ENCODE data around the gene GBX2.

DNA sequence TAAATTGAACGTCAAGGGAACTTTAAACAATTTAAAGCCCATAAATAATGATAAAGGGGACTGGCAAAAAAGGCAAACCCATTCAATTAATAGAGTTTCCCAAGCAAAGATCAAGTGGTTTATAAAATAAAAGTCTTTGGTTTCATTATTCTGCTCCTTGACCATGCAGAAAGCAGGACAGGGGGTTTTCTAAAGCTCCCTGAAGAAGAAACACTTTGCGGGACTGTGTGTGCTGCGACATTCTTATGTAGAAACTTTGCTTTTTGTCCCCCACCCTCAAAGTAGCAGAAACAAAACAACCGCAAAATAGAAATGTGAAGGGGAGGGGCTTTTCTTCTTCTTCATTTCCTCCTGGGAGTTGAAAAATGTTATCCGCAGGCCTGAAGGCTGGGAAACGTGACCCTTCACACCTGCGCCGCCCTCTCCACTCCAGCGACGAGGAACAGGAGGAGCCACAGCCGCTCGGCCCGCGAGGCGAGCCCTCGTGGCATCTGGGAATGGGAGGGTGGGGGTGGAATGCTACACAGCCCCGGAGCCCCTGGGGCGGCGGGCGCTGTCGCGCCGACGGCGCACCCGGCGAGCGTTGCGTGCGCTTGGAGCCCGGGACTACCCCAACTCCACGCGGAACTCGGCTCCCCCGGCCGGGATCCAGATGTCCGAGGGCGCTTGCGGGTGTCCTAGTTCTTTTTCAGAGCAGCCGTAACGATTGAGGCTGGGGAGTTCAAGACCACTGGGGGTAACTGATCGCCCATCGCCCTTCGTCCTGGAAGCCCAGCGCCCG lies 4.3 kb upstream of the GBX2 start:
- TF ChIP-seq CTCF (IDR thresholded peaks at IDR 0.05) (no peak), POLR2A (IDR thresholded peaks at IDR 0.05) (no peak)

Measured in testis (tissue), 2 donors.